D721Med (cell line): ENCODE measurements around the gene NDUFAF5.
A peak's percentile ranks its signal among the peaks of the same experiment; 100 is the strongest.

ENCODE experiments used
- DNase-seq: peaks from one replicate; pipeline ENCODE4 v3.0.0; 2011; ENCODE audit warnings: low spot score; ENCODE audit not compliant: insufficient read length
- FAIRE-seq: peaks from 2 replicates; lab custom pipeline; 2011; peaks lifted over from hg19 to GRCh38; lab: Jason Lieb, UNC
- TF ChIP-seq, protein P1 (sequence below): IDR thresholded peaks from 2 replicates; pipeline ENCODE4 v1.5.1; 2012; ENCODE audit warnings: mild to moderate bottlenecking, control low read depth; ENCODE audit not compliant: insufficient read depth; ENCODE audit errors: missing control alignments

Gene NDUFAF5

DNA sequence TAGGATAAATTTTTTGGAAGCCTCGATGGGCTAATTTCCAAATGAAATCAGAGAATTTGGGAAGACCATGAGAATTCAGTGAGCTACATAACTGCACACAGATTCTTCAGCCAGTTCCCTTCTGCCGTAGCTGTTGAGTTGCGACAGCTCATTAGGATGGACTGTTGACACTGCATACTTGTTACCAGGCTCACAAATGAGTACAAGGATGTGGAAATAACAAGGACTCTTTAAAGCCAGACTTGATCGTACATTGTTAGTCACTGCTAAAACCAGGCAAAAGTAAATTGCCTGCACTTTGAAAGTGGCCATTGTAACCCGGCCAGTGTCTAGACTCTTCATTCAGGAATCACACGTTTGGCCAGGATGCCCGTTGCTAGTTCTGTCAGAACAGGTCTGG, 37.0 kb downstream of the NDUFAF5 start:
- TF ChIP-seq, protein P1, sequence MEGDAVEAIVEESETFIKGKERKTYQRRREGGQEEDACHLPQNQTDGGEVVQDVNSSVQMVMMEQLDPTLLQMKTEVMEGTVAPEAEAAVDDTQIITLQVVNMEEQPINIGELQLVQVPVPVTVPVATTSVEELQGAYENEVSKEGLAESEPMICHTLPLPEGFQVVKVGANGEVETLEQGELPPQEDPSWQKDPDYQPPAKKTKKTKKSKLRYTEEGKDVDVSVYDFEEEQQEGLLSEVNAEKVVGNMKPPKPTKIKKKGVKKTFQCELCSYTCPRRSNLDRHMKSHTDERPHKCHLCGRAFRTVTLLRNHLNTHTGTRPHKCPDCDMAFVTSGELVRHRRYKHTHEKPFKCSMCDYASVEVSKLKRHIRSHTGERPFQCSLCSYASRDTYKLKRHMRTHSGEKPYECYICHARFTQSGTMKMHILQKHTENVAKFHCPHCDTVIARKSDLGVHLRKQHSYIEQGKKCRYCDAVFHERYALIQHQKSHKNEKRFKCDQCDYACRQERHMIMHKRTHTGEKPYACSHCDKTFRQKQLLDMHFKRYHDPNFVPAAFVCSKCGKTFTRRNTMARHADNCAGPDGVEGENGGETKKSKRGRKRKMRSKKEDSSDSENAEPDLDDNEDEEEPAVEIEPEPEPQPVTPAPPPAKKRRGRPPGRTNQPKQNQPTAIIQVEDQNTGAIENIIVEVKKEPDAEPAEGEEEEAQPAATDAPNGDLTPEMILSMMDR = no peak
- DNase-seq (no peak), FAIRE-seq (no peak)

DNA sequence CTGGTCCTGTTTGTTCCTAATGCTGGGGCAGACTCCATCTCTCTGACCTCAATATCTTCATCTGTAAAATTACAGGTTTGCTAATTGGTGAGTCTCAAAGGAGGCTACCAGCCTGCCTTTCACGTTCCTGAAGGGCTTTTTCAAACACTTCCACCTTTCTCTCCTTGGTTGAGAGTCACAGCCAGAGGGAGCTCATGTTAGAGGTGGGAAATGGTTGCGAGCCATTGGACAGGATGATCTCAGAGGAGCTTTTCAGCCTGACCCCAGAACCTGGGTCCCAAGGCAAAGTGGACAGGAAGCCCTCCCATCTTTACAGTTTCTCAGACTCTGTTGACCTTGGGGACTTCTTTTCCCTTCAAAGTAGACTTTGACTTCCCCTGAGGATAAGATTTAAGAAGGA, 37.6 kb downstream of the NDUFAF5 start:
- DNase-seq = no peak
- no peak for FAIRE-seq
- TF ChIP-seq, protein P1 = no peak

DNA sequence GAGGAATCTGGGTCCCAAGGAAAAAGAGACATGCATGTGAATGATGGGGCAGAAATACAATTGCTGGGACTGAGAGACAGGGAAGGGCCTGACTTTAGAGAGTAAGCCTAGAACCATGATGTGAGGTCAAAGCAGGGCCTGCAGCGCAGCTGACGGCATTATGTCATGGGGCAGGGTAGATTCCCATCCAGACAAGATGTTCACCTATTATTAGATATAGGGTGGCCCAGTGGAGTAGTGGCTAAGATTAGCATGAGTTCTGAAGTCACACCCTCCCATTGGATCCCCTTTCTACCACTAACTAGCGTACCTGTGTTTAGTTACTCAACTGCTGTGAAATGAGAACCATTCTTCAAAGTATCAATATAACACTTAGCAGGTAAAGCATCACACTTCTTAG, 39.6 kb downstream of the NDUFAF5 start:
- FAIRE-seq (no peak), DNase-seq (no peak)
- TF ChIP-seq, protein P1 = no peak

DNA sequence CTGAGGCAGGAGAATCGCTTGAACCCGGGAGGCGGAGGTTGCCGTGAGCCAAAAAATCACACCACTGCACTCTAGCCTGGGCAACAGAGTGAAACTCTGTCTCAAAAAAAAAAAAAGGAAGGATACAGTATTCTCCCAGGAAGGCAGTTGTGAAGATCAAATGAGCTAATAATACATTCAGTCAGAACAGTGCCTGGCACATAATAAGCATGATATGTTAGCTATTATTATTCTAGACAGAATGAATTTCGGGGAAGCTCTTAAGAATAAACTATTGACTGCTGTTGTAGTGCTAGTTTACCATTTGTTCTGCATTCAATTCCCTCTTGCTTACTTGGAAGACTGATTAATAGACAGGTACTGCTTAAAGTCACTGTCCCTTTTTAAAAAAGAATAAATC, 40.6 kb downstream of the NDUFAF5 start:
- no peak for DNase-seq
- TF ChIP-seq, protein P1 = no peak
- no peak for FAIRE-seq

DNA sequence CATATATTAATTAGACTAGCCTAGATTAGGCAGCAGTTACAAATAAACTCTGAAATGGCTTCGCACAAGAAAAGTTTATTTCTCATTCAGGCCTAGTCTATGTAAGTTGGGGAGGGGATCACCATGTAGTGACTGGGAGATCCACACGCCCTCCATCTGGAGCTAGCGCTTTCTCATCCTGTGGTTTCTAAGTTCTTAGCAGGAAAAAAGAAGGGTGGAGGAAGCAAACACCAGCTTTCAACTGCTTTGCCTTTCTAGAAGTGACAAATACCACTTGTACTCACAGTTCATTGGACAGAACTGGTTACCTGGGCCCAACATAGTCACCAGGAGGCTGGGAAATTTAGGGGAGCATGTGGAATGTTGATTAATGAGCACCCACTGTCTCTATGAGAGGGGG, 46.6 kb downstream of the NDUFAF5 start:
- TF ChIP-seq, protein P1 = no peak
- FAIRE-seq (no peak), DNase-seq (no peak)

DNA sequence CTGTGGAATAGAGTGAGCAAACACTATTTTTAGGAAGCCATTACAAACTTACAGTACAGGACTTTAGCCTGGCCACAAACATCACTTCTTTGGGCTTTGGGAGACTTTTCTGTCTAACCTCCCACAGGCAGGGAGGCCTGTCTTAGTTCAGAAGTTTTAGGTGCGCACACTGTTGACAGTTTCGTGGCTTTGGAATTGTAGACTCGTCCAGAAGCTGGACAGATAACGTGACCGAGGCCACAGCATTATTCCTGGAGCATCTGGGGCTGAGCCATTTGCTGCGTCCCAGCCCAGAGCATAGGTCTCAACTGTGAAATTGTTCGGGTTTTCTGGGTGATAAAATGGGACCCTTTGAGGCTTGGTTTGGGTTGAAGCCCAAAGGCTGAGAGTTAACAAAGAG, 53.8 kb downstream of the NDUFAF5 start:
- no peak for FAIRE-seq
- DNase-seq = no peak
- TF ChIP-seq, protein P1 = no peak

DNA sequence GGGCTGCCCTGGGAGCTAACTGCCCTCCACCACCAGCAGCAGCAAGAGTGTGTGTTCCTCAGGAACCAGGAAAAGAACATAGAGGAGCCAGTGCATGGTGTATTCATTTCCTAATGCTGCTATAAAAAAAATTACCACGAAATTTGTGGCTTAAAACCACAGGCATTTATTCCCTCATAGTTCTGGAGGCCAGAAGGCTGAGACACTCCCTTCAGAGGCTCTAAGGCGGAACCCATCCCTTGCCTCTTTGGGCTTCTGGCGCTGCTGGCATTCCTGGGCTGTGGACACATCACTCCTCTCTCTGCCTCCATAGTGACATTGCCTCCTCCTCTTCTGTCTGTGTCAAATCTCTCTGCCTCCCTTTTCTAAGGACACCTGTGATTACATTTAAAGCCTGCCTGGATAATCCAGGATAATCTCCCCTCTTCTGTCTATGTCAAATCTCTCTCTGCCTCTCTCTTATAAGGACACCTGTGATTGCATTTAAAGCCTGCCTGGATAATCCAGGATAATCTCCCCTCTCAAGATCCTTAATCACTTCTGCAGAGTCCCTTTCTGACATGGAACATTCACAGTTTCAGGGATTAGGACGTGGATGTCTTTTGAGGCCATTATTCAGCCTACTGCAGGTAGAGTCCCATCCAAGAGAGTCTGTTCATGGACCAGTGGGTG, 54.7 kb downstream of the NDUFAF5 start:
- TF ChIP-seq, protein P1 = no peak
- FAIRE-seq (peak; percentile 21), DNase-seq (no peak)
